NB4 (cell line): Measurements from ENCODE around the gene ZNF615.
"Not testable (repeated sequence)": the region's sequence is repeated elsewhere in the genome, so short reads cannot be mapped to it uniquely, and the experiment has no call there.

Experiments
- CTCF ChIP-seq: IDR thresholded peaks from one replicate; pipeline ENCODE4 v1.5.1; 2012; ENCODE audit warnings: low read depth, low read length
- POLR2A ChIP-seq: IDR thresholded peaks from 2 replicates; pipeline ENCODE4 v1.6.1; 2011; ENCODE audit warnings: mild to moderate bottlenecking; ENCODE audit not compliant: insufficient read length; ENCODE audit errors: extremely low read depth

- not testable (repeated sequence) for TF ChIP-seq CTCF, POLR2A
Observed at GRCh38 chr19:51980926-51981325, 27.1 kb downstream of the ZNF615 start.
